Endodermal cell (in vitro differentiated cells): ENCODE measurements around the gene CYP3A4. TPM values are rescaled to one million over a fixed set of nuclear protein-coding genes. Genes with fewer than 3 reads are reported as not detected.
A peak's percentile ranks its signal among the peaks of the same experiment; 100 is the strongest.

Source experiments
- DNase-seq: peaks from one replicate; pipeline ENCODE4 v3.0.0-alpha.2; 2017
- H3K27ac ChIP-seq: 2 replicates; pipeline ENCODE4 v1.5.1; 2013; ENCODE audit warnings: mild to moderate bottlenecking, low read depth, low read length, moderate library complexity
- H3K27me3 ChIP-seq: 2 replicates; pipeline ENCODE4 v1.6.1; 2013; ENCODE audit warnings: mild to moderate bottlenecking, low read length, moderate library complexity; ENCODE audit not compliant: insufficient read depth, control insufficient read depth, poor library complexity, severe bottlenecking
- H3K36me3 ChIP-seq: 2 replicates; pipeline ENCODE4 v1.7.0; 2013; ENCODE audit warnings: mild to moderate bottlenecking, low read length, moderate library complexity; ENCODE audit not compliant: control insufficient read depth, insufficient read depth
- H3K4me1 ChIP-seq: one replicate; pipeline ENCODE4 v1.7.0; 2013; ENCODE audit warnings: low read length; ENCODE audit not compliant: control insufficient read depth, insufficient read depth
- H3K4me3 ChIP-seq: 2 replicates; pipeline ENCODE4 v1.5.1; 2013; ENCODE audit warnings: mild to moderate bottlenecking, low read length, moderate library complexity
- H3K9ac ChIP-seq: 2 replicates; pipeline ENCODE4 v1.6.1; 2013; ENCODE audit warnings: mild to moderate bottlenecking, low read length, moderate library complexity; ENCODE audit not compliant: poor library complexity, severe bottlenecking; ENCODE audit errors: extremely low read depth
- H3K9me3 ChIP-seq: 2 replicates; pipeline ENCODE4 v1.6.1; 2013; ENCODE audit warnings: mild to moderate bottlenecking, low read length, moderate library complexity; ENCODE audit not compliant: control insufficient read depth
- H3K27ac Mint-ChIP-seq: 2 replicates; pipeline ENCODE4 v1.8.0; 2020; ENCODE audit warnings: mixed read lengths
- H3K27me3 Mint-ChIP-seq: 2 replicates; pipeline ENCODE4 v1.8.0; 2021; ENCODE audit warnings: mild to moderate bottlenecking, mixed read lengths; ENCODE audit not compliant: insufficient read depth
- H3K36me3 Mint-ChIP-seq: 2 replicates; pipeline ENCODE4 v1.8.0; 2020; ENCODE audit warnings: low read depth, mixed read lengths
- H3K4me1 Mint-ChIP-seq: 2 replicates; pipeline ENCODE4 v1.8.0; 2020; ENCODE audit warnings: mixed read lengths
- H3K4me3 Mint-ChIP-seq: 2 replicates; pipeline ENCODE4 v1.8.0; 2020; ENCODE audit warnings: mild to moderate bottlenecking, moderate library complexity, mixed read lengths
- H3K9me3 Mint-ChIP-seq: 2 replicates; pipeline ENCODE4 v1.8.0; 2020; ENCODE audit warnings: mild to moderate bottlenecking, mixed read lengths
- CTCF ChIP-seq: fragments of 200-600 bp; sonication (generic); conservative IDR thresholded peaks from 2 replicates; pipeline ENCODE4 v1.5.0; 2021; ENCODE audit warnings: antibody characterized with exemption, mild to moderate bottlenecking
- WGBS, 2 experiments: methylation state at CpG; one replicate each; pipeline versions ENCODE4 v1.1.5 to v1.1.7; 2013; ENCODE audit warnings: missing lambda C conversion rate in 2 of 2, mixed read lengths in 1 of 2; ENCODE audit not compliant: insufficient coverage in 1 of 2, insufficient read length in 1 of 2; 5-methylcytosine and 5-hydroxymethylcytosine counted together
- total RNA-seq, 2 donors: library from RNA; stranded (reverse); fragmentation: NEBNext Ultra II Directional in 1 of 2; extraction: Animal tissue kit (Norgen Biotek cat#: 25700) in 1 of 2; gene quantifications; 2 replicates in 1 of 2; 3 replicates in 1 of 2; pipeline ENCODE4 v1.2.1, GENCODE V29; 2021

Gene CYP3A4
- total RNA-seq, 2 donors from 2014 or later, result 0.11 TPM; not detected in 1

- Mint-ChIP-seq H3K4me3 (no peak overlapping the region), H3K4me1 (peaks cover 56% of the 10 kb centered on the region), H3K9me3 (peaks cover 2% of the 10 kb centered on the region), H3K36me3 (no peaks in the 10 kb centered on the region), H3K27ac (no peak overlapping the region), H3K27me3 (no peaks in the 10 kb centered on the region)
- TF ChIP-seq CTCF, result no peak
- Histone ChIP-seq H3K9ac (no peak overlapping the region), H3K4me1 (peaks cover 23% of the 10 kb centered on the region), H3K27me3 (no peaks in the 10 kb centered on the region), H3K27ac (no peak overlapping the region), H3K36me3 (peaks cover 4% of the 10 kb centered on the region), H3K4me3 (peak overlapping the region; percentile 46), H3K9me3 (peaks cover 35% of the 10 kb centered on the region)
- DNase-seq, result peak; percentile 9
Measured at GRCh38 chr7:99825873-99826272, 41.9 kb upstream of the CYP3A4 start.

GRCh38 chr7:99825452-99825851 is 41.5 kb upstream of the CYP3A4 start:
- H3K4me1 ChIP-seq, result peaks cover 24% of the 10 kb centered on the region
- no peak for TF ChIP-seq CTCF
- no peak overlapping the region for H3K9ac ChIP-seq
- H3K4me3 ChIP-seq, result peak overlapping the region; percentile 46
- 82% methylated on average over 1 of the region's 1 CpG; no CpG with 5 or more reads in 1 of the 2 experiments for WGBS, 2 experiments
- Mint-ChIP-seq H3K36me3 (no peaks in the 10 kb centered on the region), H3K4me1 (peaks cover 56% of the 10 kb centered on the region), H3K27ac (no peak overlapping the region), H3K4me3 (no peak overlapping the region), H3K9me3 (peaks cover 2% of the 10 kb centered on the region), H3K27me3 (no peaks in the 10 kb centered on the region)
- peak; percentile 41 for DNase-seq
- H3K36me3 ChIP-seq, result peaks cover 4% of the 10 kb centered on the region
- peaks cover 39% of the 10 kb centered on the region for H3K9me3 ChIP-seq
- H3K27ac ChIP-seq, result no peak overlapping the region
- no peaks in the 10 kb centered on the region for H3K27me3 ChIP-seq

- no peak overlapping the region for H3K27ac ChIP-seq
- peak; percentile 27 for DNase-seq
- peaks cover 42% of the 10 kb centered on the region for H3K9me3 ChIP-seq
- Mint-ChIP-seq H3K4me3 (no peak overlapping the region), H3K4me1 (peaks cover 61% of the 10 kb centered on the region), H3K9me3 (peaks cover 2% of the 10 kb centered on the region), H3K36me3 (no peaks in the 10 kb centered on the region), H3K27ac (no peak overlapping the region), H3K27me3 (no peaks in the 10 kb centered on the region)
- H3K27me3 ChIP-seq, result no peaks in the 10 kb centered on the region
- peak overlapping the region; percentile 36 for H3K4me3 ChIP-seq
- no peak for TF ChIP-seq CTCF
- H3K4me1 ChIP-seq, result peaks cover 22% of the 10 kb centered on the region
- 89 to 95% methylated on average over 2 to 3 of the region's 3 CpGs for WGBS, 2 experiments
- H3K36me3 ChIP-seq, result peaks cover 4% of the 10 kb centered on the region
- no peak overlapping the region for H3K9ac ChIP-seq
Measured at GRCh38 chr7:99824091-99824490, 40.1 kb upstream of the CYP3A4 start.
